ENCODE data around the gene BTBD9. TPM values are rescaled to one million over a fixed set of nuclear protein-coding genes. Genes with fewer than 3 reads are reported as not detected.

BTBD9 gene
- total and polyA plus RNA-seq, 11 donors, result 6.3 to 23.3 (median 19.4) TPM

DNA sequence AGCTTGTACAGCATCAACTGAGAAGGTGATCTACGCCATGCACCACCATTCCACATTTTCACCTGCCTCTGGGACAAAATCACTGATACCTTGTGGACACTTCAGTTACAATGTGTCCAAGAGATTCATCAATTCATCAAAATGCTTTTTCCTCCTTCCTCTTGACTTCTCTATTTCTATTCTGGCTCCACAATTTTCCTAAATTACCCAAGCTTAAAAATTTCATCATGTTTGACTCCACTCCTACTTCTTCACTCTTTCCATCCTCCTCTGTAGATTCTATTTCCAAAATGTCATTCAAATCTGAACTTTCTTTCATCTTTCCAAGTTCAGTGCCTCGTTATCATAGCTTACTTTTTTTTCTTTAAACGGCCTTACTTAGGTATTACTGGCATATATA lies 172.2 kb downstream of the BTBD9 start:
- no peak overlapping the region for H3K4me3 ChIP-seq
- TF ChIP-seq POLR2A (IDR thresholded peaks at IDR 0.05), result no peak
- TF ChIP-seq, protein P1, sequence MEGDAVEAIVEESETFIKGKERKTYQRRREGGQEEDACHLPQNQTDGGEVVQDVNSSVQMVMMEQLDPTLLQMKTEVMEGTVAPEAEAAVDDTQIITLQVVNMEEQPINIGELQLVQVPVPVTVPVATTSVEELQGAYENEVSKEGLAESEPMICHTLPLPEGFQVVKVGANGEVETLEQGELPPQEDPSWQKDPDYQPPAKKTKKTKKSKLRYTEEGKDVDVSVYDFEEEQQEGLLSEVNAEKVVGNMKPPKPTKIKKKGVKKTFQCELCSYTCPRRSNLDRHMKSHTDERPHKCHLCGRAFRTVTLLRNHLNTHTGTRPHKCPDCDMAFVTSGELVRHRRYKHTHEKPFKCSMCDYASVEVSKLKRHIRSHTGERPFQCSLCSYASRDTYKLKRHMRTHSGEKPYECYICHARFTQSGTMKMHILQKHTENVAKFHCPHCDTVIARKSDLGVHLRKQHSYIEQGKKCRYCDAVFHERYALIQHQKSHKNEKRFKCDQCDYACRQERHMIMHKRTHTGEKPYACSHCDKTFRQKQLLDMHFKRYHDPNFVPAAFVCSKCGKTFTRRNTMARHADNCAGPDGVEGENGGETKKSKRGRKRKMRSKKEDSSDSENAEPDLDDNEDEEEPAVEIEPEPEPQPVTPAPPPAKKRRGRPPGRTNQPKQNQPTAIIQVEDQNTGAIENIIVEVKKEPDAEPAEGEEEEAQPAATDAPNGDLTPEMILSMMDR (IDR thresholded peaks at IDR 0.05), result no peak
- intact Hi-C loops (cut with DNase I), result no loop called here
- WGBS, 4 donors, result 92 to 94% (median 93%) methylated on average over 3 of the region's 3 CpGs
- peaks cover 0 to 6% (median 0%) of the 10 kb centered on the region in 12 donors for H3K9me3 ChIP-seq
- no peak for ATAC-seq
- H3K36me3 ChIP-seq, result no peaks in the 10 kb centered on the region
- H3K4me1 ChIP-seq, result peaks cover 0 to 8% (median 0%) of the 10 kb centered on the region in 12 donors
- DNase-seq, result no peak
- H3K27me3 ChIP-seq, result no peaks in the 10 kb centered on the region
- no peak overlapping the region for H3K27ac ChIP-seq

DNA sequence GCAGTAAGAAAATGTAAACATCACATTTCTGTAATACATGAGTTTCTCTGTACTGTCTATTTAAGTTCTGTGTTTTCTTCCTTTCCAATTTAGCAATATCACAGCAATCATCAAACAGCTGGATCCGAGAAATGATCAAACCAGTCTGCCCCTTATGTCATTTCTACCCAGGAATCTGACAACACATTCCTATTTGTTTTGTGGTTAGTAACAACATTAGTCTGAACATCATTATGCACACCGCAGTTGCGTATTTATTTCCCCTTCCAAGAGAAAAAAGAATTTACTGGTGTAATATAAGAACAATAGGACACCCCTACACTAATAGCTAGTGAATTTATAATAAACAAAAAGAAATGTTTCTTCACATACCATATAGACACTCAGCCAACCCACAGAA lies 179.5 kb downstream of the BTBD9 start:
- H3K36me3 ChIP-seq, result no peaks in the 10 kb centered on the region
- no peak for DNase-seq
- TF ChIP-seq POLR2A (IDR thresholded peaks at IDR 0.05), result no peak
- TF ChIP-seq, protein P1 (IDR thresholded peaks at IDR 0.05), result no peak
- no peaks in the 10 kb centered on the region for H3K4me1 ChIP-seq
- WGBS, 4 donors, result 95 to 97% (median 96%) methylated on average over 3 of the region's 3 CpGs
- H3K27ac ChIP-seq, result no peak overlapping the region
- intact Hi-C loops (cut with DNase I), result no loop called here
- H3K4me3 ChIP-seq, result no peak overlapping the region
- ATAC-seq, result no peak
- peaks cover 0 to 6% (median 0%) of the 10 kb centered on the region in 12 donors for H3K9me3 ChIP-seq
- H3K27me3 ChIP-seq, result no peaks in the 10 kb centered on the region

DNA sequence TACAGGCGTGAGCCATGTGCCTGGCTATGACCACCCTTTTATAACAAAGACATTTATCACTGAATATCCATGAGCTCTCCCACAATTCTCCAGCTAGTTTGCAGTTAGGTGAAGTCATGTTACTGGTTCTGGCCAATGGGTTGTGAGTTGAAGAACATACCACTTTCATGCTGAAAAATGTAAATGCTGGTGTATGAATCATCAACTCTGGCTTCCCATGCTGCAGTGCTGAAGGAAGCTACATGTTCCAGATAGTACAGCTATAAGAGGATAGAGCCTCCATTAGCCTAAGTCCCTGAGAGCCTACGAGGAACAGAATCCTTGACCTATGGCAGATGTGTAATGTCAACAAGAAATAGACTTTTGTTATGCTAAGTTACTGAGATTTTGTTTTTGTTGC lies 180.4 kb downstream of the BTBD9 start:
- Histone ChIP-seq H3K27me3 (no peaks in the 10 kb centered on the region), H3K36me3 (no peaks in the 10 kb centered on the region), H3K27ac (no peak overlapping the region), H3K4me3 (no peak overlapping the region), H3K4me1 (no peaks in the 10 kb centered on the region), H3K9me3 (peaks cover 0 to 4% (median 0%) of the 10 kb centered on the region in 12 donors)
- ATAC-seq (no peak), DNase-seq (no peak)
- WGBS, 4 donors, result 84 to 96% (median 94%) methylated on average over 2 of the region's 2 CpGs
- intact Hi-C loops (cut with DNase I), result no loop called here
- TF ChIP-seq, protein P1 (IDR thresholded peaks at IDR 0.05), result no peak
- no peak for TF ChIP-seq POLR2A (IDR thresholded peaks at IDR 0.05)

DNA sequence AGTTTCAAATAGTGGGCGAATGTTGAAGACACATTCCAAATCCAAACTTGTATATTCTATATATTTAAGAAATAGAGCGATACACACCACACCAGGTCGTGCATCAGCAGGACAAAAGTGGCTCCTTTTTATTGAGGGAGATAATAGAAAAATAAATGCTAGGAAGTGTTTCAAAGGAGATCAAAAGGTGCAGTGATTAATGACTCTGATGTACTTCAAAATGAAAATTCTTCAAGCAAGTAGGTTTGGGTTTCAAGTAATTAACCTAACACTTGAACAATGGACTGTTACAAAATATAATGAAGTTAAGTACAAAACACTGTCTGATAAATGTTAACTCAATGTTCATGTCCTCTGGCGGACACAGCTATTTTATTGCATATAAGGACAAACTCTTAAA lies 185.9 kb downstream of the BTBD9 start:
- 94 to 98% (median 95%) methylated on average over 4 of the region's 4 CpGs for WGBS, 4 donors
- Histone ChIP-seq H3K4me3 (no peak overlapping the region), H3K4me1 (no peaks in the 10 kb centered on the region), H3K36me3 (no peaks in the 10 kb centered on the region), H3K9me3 (peaks cover 0 to 14% (median 0%) of the 10 kb centered on the region in 12 donors), H3K27ac (no peak overlapping the region), H3K27me3 (no peaks in the 10 kb centered on the region)
- DNase-seq (no peak), ATAC-seq (no peak)
- TF ChIP-seq, protein P1 (IDR thresholded peaks at IDR 0.05), result no peak
- no peak for TF ChIP-seq POLR2A (IDR thresholded peaks at IDR 0.05)
- intact Hi-C loops (cut with DNase I), result no loop called here
